ENCODE data around the gene SCT. TPM values are rescaled to one million over a fixed set of nuclear protein-coding genes. Genes with fewer than 3 reads are reported as not detected.

Gene SCT
- total and polyA plus RNA-seq, 11 donors: 0.81 TPM; not detected in 10

DNA sequence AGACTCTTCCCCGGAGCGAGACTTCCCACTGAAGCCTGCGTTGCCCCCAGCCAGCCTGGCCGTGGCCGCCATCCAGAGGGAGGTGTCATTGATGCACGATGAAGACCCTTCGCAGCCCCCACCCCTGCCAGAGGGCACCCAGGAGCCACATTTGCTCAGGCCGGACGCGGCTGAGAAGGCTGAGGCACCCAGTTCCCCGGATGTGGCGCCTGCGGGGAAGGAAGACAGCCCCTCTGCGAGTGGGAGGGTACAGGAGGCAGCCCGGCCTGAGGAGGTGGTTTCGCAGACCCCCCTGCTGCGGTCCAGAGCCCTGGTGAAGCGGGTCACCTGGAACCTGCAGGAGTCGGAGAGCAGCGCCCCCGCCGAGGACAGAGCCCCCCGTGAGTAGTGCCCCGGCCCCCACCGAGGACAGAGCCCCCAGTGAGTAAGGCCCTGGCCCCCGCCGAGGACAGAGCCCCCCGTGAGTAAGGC lies 17.6 kb downstream of the SCT start:
- TF ChIP-seq, protein P1, sequence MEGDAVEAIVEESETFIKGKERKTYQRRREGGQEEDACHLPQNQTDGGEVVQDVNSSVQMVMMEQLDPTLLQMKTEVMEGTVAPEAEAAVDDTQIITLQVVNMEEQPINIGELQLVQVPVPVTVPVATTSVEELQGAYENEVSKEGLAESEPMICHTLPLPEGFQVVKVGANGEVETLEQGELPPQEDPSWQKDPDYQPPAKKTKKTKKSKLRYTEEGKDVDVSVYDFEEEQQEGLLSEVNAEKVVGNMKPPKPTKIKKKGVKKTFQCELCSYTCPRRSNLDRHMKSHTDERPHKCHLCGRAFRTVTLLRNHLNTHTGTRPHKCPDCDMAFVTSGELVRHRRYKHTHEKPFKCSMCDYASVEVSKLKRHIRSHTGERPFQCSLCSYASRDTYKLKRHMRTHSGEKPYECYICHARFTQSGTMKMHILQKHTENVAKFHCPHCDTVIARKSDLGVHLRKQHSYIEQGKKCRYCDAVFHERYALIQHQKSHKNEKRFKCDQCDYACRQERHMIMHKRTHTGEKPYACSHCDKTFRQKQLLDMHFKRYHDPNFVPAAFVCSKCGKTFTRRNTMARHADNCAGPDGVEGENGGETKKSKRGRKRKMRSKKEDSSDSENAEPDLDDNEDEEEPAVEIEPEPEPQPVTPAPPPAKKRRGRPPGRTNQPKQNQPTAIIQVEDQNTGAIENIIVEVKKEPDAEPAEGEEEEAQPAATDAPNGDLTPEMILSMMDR (IDR thresholded peaks at IDR 0.05): no peak
- no peak for TF ChIP-seq POLR2A (IDR thresholded peaks at IDR 0.05)
- 91 to 95% (median 93%) methylated on average over 16 to 28 of the region's 28 CpGs for WGBS, 4 donors
- H3K27ac ChIP-seq: peak overlapping the region in 2 of 12 donors; percentile 22 to 27
- H3K27me3 ChIP-seq: no peaks in the 10 kb centered on the region
- DNase-seq (no peak), ATAC-seq (no peak)
- no peaks in the 10 kb centered on the region for H3K9me3 ChIP-seq
- H3K36me3 ChIP-seq: peaks cover 3 to 96% (median 88%) of the 10 kb centered on the region in 9 donors
- H3K4me1 ChIP-seq: peaks cover 4 to 41% (median 14%) of the 10 kb centered on the region in 12 donors
- no peak overlapping the region for H3K4me3 ChIP-seq
- intact Hi-C loops (cut with DNase I): no loop called here

DNA sequence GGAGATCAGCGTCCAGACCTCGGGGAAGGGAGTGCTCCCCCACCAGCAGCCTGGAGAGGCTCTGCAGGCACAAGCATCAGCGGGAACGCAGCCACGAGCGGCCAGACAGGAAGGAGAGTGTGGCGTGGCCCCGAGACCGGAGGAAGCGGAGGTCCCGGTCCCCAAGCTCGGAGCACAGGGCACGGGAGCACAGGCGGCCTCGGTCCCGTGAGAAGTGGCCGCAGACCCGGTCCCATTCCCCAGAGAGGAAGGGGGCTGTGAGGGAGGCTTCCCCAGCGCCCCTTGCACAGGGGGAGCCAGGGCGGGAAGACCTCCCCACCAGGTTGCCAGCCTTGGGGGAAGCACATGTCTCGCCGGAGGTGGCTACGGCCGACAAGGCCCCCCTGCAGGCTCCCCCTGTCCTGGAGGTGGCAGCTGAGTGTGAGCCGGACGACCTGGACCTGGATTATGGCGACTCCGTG lies 18.2 kb downstream of the SCT start:
- Histone ChIP-seq H3K4me3 (no peak overlapping the region), H3K27ac (peak overlapping the region in 8 of 12 donors; percentile 2 to 38 (median 16)), H3K36me3 (peaks cover 6 to 96% (median 94%) of the 10 kb centered on the region in 9 donors), H3K9me3 (no peaks in the 10 kb centered on the region), H3K27me3 (no peaks in the 10 kb centered on the region), H3K4me1 (peaks cover 0 to 35% (median 9%) of the 10 kb centered on the region in 12 donors)
- 57 to 77% (median 63%) methylated on average over 24 to 28 of the region's 28 CpGs for WGBS, 4 donors
- peak in 1 of 4 donors; percentile 10 for ATAC-seq
- intact Hi-C loops (cut with DNase I): no loop called here
- TF ChIP-seq, protein P1 (IDR thresholded peaks at IDR 0.05): no peak
- no peak for TF ChIP-seq POLR2A (IDR thresholded peaks at IDR 0.05)
- DNase-seq: peak in 1 of 5 donors; percentile 64

DNA sequence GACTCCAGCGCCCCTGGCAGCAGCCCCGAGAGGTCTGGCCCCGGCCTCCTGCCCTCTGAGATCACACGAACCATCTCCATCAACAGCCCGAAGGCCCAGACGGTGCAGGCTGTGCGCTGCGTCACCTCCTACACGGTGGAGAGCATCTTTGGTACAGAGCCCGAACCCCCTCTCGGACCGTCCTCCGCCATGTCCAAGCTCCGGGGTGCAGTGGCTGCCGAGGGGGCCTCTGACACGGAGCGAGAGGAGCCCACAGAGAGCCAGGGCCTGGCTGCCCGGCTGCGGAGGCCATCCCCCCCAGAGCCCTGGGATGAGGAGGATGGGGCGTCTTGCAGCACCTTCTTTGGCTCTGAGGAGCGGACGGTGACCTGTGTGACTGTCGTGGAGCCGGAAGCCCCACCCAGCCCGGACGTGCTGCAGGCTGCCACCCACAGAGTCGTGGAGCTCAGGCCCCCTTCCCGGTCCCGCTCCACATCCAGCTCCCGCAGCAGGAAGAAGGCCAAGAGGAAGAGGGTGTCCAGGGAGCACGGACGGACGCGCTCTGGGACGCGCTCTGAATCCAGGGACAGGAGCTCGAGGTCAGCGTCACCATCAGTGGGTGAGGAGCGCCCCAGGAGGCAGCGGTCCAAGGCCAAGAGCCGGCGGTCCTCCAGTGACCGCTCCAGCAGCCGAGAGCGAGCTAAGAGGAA lies 18.9 kb downstream of the SCT start:
- TF ChIP-seq POLR2A (IDR thresholded peaks at IDR 0.05): no peak
- TF ChIP-seq, protein P1 (IDR thresholded peaks at IDR 0.05): no peak
- intact Hi-C loops (cut with DNase I): no loop called here
- H3K27me3 ChIP-seq: no peaks in the 10 kb centered on the region
- peak in 1 of 5 donors; percentile 69 for DNase-seq
- H3K4me1 ChIP-seq: peaks cover 0 to 28% (median 4%) of the 10 kb centered on the region in 12 donors
- peak in 1 of 4 donors; percentile 2 for ATAC-seq
- H3K27ac ChIP-seq: peak overlapping the region in 7 of 12 donors; percentile 3 to 38 (median 20)
- H3K36me3 ChIP-seq: peaks cover 6 to 99% (median 99%) of the 10 kb centered on the region in 9 donors
- 70 to 81% (median 78%) methylated on average over 34 to 45 of the region's 45 CpGs for WGBS, 4 donors
- no peak overlapping the region for H3K4me3 ChIP-seq
- H3K9me3 ChIP-seq: no peaks in the 10 kb centered on the region

DNA sequence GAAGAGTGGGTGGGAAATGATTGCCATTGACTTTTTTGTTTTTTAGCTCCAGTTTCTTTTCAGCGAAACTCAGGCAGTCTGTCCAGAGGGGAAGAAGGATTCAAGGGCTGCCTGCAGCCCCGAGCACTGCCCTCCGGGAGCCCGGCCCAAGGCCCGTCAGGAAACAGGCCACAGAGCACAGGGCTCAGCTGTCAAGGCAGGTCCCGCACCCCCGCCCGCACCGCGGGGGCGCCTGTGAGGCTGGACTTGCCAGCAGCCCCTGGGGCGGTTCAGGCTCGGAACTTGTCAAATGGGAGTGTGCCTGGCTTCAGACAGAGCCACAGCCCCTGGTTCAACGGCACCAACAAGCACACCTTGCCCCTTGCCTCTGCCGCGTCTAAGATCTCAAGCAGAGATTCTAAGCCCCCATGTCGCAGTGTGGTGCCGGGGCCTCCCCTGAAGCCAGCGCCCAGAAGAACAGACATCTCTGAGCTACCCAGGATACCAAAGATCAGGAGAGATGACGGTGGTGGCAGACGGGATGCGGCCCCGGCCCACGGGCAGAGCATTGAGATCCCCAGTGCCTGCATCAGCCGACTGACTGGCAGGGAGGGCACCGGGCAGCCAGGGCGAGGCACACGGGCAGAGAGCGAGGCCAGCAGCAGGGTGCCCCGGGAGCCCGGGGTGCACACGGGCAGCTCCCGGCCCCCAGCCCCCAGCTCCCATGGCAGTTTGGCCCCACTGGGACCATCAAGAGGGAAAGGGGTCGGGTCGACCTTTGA lies 19.8 kb downstream of the SCT start:
- Histone ChIP-seq H3K27me3 (no peaks in the 10 kb centered on the region), H3K36me3 (peaks cover 6 to 99% (median 98%) of the 10 kb centered on the region in 9 donors), H3K27ac (peak overlapping the region in 1 of 12 donors; percentile 52), H3K4me3 (no peak overlapping the region), H3K4me1 (peaks cover 0 to 21% (median 4%) of the 10 kb centered on the region in 12 donors), H3K9me3 (no peaks in the 10 kb centered on the region)
- 91 to 94% (median 93%) methylated on average over 5 to 35 of the region's 35 CpGs for WGBS, 4 donors
- ATAC-seq (no peak), DNase-seq (no peak)
- TF ChIP-seq POLR2A (IDR thresholded peaks at IDR 0.05): no peak
- TF ChIP-seq, protein P1 (IDR thresholded peaks at IDR 0.05): no peak
- intact Hi-C loops (cut with DNase I): no loop called here
